Measurements from ENCODE around the gene TMEM255B.

The TMEM255B gene

DNA sequence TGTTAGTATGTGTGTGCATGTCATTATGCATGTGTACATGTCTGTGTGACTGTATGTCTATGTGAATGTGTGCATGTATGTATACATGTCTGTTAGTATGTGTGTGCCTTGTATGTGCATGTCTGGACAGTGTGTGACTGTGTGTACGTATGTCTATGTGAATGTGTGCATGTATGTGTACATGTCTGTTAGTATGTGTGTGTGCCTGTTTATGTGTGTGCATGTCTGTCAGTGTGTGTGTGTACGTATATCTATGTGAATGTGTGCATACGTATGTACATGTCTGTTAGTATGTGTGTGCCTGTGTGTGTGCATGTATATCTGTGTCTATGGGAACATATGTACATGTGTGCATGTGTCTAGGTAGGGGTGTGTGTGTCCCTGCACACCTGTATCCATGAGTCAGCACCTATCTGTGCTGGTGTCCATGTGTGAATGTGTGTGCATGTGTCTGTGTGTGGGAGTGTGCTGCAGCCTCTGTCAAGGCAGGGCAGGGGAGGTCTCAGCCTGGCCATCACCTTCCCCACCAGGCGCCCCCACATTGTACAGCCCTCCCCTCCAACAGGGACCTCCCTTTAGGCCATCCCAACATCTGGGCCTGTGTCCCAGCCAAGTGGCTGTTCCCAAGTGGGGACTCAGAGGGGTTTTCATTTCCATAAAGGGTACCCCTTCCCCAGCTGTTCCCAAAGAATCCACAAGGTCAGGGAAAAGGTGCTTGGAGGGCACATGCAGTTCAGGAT lies 100.5 kb downstream of the TMEM255B start:
- Histone ChIP-seq H3K9ac (no peak overlapping the region), H3K27me3 (ENCODE audit: insufficient read depth, low read depth) (peaks cover 8% of the 10 kb centered on the region; the same call in 1 of the 2 replicates), H3K36me3 (ENCODE audit: insufficient read depth) (no peaks in the 10 kb centered on the region), H3K79me2 (ENCODE audit: insufficient read depth, low read depth) (no peaks in the 10 kb centered on the region), H2AFZ (ENCODE audit: low read depth) (no peak overlapping the region), H3K27ac (no peak overlapping the region), H3K4me1 (ENCODE audit: low read depth, poor library complexity, severe bottlenecking) (peaks cover 22% of the 10 kb centered on the region), H3K4me3 (IDR thresholded peaks at IDR 0.05; ENCODE audit: insufficient read depth, low read depth, low read length) (no peak overlapping the region), H4K20me1 (ENCODE audit: insufficient read depth) (no peaks in the 10 kb centered on the region), H3K4me2 (no peak overlapping the region)
- no peak for TF ChIP-seq CTCF (conservative IDR thresholded peaks at IDR 0.05; ENCODE audit: low read depth, low read length)

- no peak for TF ChIP-seq CTCF (conservative IDR thresholded peaks at IDR 0.05; ENCODE audit: low read depth, low read length)
- Histone ChIP-seq H3K4me1 (ENCODE audit: low read depth, poor library complexity, severe bottlenecking) (peaks cover 25% of the 10 kb centered on the region), H3K4me3 (IDR thresholded peaks at IDR 0.05; ENCODE audit: insufficient read depth, low read depth, low read length) (no peak overlapping the region), H3K36me3 (ENCODE audit: insufficient read depth) (no peaks in the 10 kb centered on the region), H4K20me1 (ENCODE audit: insufficient read depth) (no peaks in the 10 kb centered on the region), H3K27me3 (ENCODE audit: insufficient read depth, low read depth) (peaks cover 12% of the 10 kb centered on the region), H2AFZ (ENCODE audit: low read depth) (no peak overlapping the region), H3K4me2 (no peak overlapping the region), H3K27ac (no peak overlapping the region), H3K79me2 (ENCODE audit: insufficient read depth, low read depth) (no peaks in the 10 kb centered on the region), H3K9ac (no peak overlapping the region)
These were observed 101.1 kb downstream of the TMEM255B start for GRCh38 chr13:113860051-113860664.

- H2AFZ ChIP-seq (ENCODE audit: low read depth) = no peak overlapping the region
- H3K4me1 ChIP-seq (ENCODE audit: low read depth, poor library complexity, severe bottlenecking) = peaks cover 25% of the 10 kb centered on the region
- no peak for TF ChIP-seq CTCF (conservative IDR thresholded peaks at IDR 0.05; ENCODE audit: low read depth, low read length)
- H3K79me2 ChIP-seq (ENCODE audit: insufficient read depth, low read depth) = no peaks in the 10 kb centered on the region
- H3K36me3 ChIP-seq (ENCODE audit: insufficient read depth) = no peaks in the 10 kb centered on the region
- H3K9ac ChIP-seq = no peak overlapping the region
- no peak overlapping the region for H3K27ac ChIP-seq
- no peak overlapping the region for H3K4me2 ChIP-seq
- no peak overlapping the region for H3K4me3 ChIP-seq (IDR thresholded peaks at IDR 0.05; ENCODE audit: insufficient read depth, low read depth, low read length)
- H4K20me1 ChIP-seq (ENCODE audit: insufficient read depth) = no peaks in the 10 kb centered on the region
- H3K27me3 ChIP-seq (ENCODE audit: insufficient read depth, low read depth) = peaks cover 12% of the 10 kb centered on the region
These were observed 101.8 kb downstream of the TMEM255B start for GRCh38 chr13:113860665-113861432.

DNA sequence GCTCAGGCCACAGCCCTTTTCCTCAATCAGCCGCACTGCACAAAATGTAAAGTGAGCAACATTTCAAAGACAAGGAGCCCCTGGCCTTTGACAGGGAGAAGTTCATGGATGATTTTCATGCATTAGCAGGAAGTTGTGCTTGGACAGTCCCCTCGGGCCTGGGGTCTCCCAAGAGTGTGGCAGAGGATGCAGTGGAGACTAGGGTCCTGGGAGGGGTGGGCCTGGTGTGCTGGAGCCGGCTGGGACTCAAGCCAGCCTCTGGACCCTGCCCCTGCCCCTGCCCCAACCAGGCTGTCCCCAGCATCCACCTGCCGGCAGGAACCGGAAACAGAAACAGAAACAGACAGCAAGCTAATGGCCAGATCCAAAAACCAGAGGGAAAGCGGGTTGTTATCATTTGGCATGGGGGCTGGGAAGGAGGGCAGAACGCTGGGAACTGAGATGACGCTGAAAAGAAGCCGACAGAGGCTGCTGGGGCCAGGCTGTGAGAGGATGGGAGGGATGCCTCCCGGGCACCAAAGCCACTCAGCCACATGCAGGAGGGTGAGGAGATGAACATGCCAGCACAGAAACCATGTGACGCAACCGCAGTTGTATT lies 102.5 kb downstream of the TMEM255B start:
- Histone ChIP-seq H3K27ac (no peak overlapping the region), H4K20me1 (ENCODE audit: insufficient read depth) (no peaks in the 10 kb centered on the region), H2AFZ (ENCODE audit: low read depth) (no peak overlapping the region), H3K4me3 (IDR thresholded peaks at IDR 0.05; ENCODE audit: insufficient read depth, low read depth, low read length) (no peak overlapping the region), H3K4me1 (ENCODE audit: low read depth, poor library complexity, severe bottlenecking) (peaks cover 25% of the 10 kb centered on the region), H3K9ac (no peak overlapping the region), H3K79me2 (ENCODE audit: insufficient read depth, low read depth) (no peaks in the 10 kb centered on the region), H3K4me2 (no peak overlapping the region), H3K27me3 (ENCODE audit: insufficient read depth, low read depth) (peaks cover 12% of the 10 kb centered on the region), H3K36me3 (ENCODE audit: insufficient read depth) (no peaks in the 10 kb centered on the region)
- no peak for TF ChIP-seq CTCF (conservative IDR thresholded peaks at IDR 0.05; ENCODE audit: low read depth, low read length)

All from KMS-11 (cell line).